HG02970 (cell line): ENCODE results near the gene GET4.

ENCODE experiments used
- ATAC-seq: cut with Tn5 transposase; IDR thresholded peaks from one replicate; pipeline ENCODE4 v1.9.1; 2021; ENCODE audit warnings: mild to moderate bottlenecking, moderate library complexity, moderate number of reproducible peaks; ENCODE audit not compliant: unreplicated experiment, low FRiP score

GET4 gene

GRCh38 chr7:910931-911431, 34.6 kb downstream of the GET4 start:
- no peak for ATAC-seq

GRCh38 chr7:911791-912480, 35.6 kb downstream of the GET4 start:
- no peak for ATAC-seq

GRCh38 chr7:913736-914520, 37.6 kb downstream of the GET4 start:
- ATAC-seq, result no peak

GRCh38 chr7:914521-915194, 38.3 kb downstream of the GET4 start:
- no peak for ATAC-seq

- no peak for ATAC-seq
These were observed 39.2 kb downstream of the GET4 start for GRCh38 chr7:915291-916218.

GRCh38 chr7:916291-916941, 40.1 kb downstream of the GET4 start:
- no peak for ATAC-seq

GRCh38 chr7:917255-918117, 41.1 kb downstream of the GET4 start:
- ATAC-seq, result no peak

GRCh38 chr7:918118-918425, 41.7 kb downstream of the GET4 start:
- ATAC-seq, result no peak

GRCh38 chr7:918441-919113, 42.2 kb downstream of the GET4 start:
- no peak for ATAC-seq

GRCh38 chr7:919114-919442, 42.7 kb downstream of the GET4 start:
- no peak for ATAC-seq

- no peak for ATAC-seq
These were observed 43.6 kb downstream of the GET4 start for GRCh38 chr7:919924-920341.

- no peak for ATAC-seq
These were observed 44.2 kb downstream of the GET4 start for GRCh38 chr7:920351-921070.

- ATAC-seq, result no peak
These were observed 44.7 kb downstream of the GET4 start for GRCh38 chr7:921071-921461.

GRCh38 chr7:921581-922333, 45.4 kb downstream of the GET4 start:
- no peak for ATAC-seq

- ATAC-seq, result no peak
These were observed 46.2 kb downstream of the GET4 start for GRCh38 chr7:922334-923107.
